ENCODE results near the gene CUBN.

GRCh38 chr10:16788125-16788524, 341.5 kb downstream of the CUBN start:
- TF ChIP-seq, protein P1, sequence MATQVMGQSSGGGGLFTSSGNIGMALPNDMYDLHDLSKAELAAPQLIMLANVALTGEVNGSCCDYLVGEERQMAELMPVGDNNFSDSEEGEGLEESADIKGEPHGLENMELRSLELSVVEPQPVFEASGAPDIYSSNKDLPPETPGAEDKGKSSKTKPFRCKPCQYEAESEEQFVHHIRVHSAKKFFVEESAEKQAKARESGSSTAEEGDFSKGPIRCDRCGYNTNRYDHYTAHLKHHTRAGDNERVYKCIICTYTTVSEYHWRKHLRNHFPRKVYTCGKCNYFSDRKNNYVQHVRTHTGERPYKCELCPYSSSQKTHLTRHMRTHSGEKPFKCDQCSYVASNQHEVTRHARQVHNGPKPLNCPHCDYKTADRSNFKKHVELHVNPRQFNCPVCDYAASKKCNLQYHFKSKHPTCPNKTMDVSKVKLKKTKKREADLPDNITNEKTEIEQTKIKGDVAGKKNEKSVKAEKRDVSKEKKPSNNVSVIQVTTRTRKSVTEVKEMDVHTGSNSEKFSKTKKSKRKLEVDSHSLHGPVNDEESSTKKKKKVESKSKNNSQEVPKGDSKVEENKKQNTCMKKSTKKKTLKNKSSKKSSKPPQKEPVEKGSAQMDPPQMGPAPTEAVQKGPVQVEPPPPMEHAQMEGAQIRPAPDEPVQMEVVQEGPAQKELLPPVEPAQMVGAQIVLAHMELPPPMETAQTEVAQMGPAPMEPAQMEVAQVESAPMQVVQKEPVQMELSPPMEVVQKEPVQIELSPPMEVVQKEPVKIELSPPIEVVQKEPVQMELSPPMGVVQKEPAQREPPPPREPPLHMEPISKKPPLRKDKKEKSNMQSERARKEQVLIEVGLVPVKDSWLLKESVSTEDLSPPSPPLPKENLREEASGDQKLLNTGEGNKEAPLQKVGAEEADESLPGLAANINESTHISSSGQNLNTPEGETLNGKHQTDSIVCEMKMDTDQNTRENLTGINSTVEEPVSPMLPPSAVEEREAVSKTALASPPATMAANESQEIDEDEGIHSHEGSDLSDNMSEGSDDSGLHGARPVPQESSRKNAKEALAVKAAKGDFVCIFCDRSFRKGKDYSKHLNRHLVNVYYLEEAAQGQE (IDR thresholded peaks at IDR 0.05; ENCODE audit: insufficient read depth in 1 of 2, low read depth in 2 of 2, low read length in 1 of 2): no peak
- no peak for TF ChIP-seq CTCF (IDR thresholded peaks at IDR 0.05)
- no peak for TF ChIP-seq POLR2AphosphoS5 (IDR thresholded peaks at IDR 0.05; ENCODE audit: low read depth, low read length)
- TF ChIP-seq SIN3A (IDR thresholded peaks at IDR 0.05; ENCODE audit: borderline replicate concordance, insufficient read depth, low read depth, low read length): no peak
- TF ChIP-seq TCF7L2 (IDR thresholded peaks at IDR 0.05; ENCODE audit: low read depth, low read length): no peak

All from Panc1 (cell line).